ACC112 (cell line): Measurements from ENCODE around the gene TCEANC.
"Not testable (repeated sequence)": the region's sequence is repeated elsewhere in the genome, so short reads cannot be mapped to it uniquely, and the experiment has no call there.

Experiments
- H2AFZ ChIP-seq: fragments of 200-600 bp; sonication (generic); one replicate; pipeline ENCODE4 v1.6.0; 2017; ENCODE audit warnings: antibody characterized with exemption, low read length; ENCODE audit not compliant: unreplicated experiment
- H3K27ac ChIP-seq: fragments of 200-600 bp; sonication (generic); 2 replicates; pipeline ENCODE4 v1.5.1; 2014; ENCODE audit warnings: low read depth, mild to moderate bottlenecking, antibody characterized with exemption, low read length, moderate library complexity
- H3K27me3 ChIP-seq: fragments of 200-600 bp; sonication (generic); 2 replicates; pipeline ENCODE4 v1.6.1; 2014; ENCODE audit warnings: mild to moderate bottlenecking, antibody characterized with exemption, low read length, moderate library complexity, mixed read lengths; ENCODE audit not compliant: insufficient read depth
- H3K36me3 ChIP-seq: fragments of 200-600 bp; sonication (generic); 2 replicates; pipeline ENCODE4 v1.6.1; 2016; ENCODE audit warnings: mild to moderate bottlenecking, antibody characterized with exemption, low read length, moderate library complexity, mixed read lengths; ENCODE audit not compliant: insufficient read depth
- H3K4me1 ChIP-seq: fragments of 200-600 bp; sonication (generic); one replicate; pipeline ENCODE4 v1.6.1; 2016; ENCODE audit warnings: low read length, mixed read lengths; ENCODE audit not compliant: insufficient read depth, unreplicated experiment, control insufficient read depth
- H3K4me3 ChIP-seq: fragments of 200-600 bp; sonication (generic); 2 replicates; pipeline ENCODE4 v1.5.1; 2014; ENCODE audit warnings: mild to moderate bottlenecking, low read depth, low read length
- H3K79me2 ChIP-seq: fragments of 200-600 bp; sonication (generic); one replicate; pipeline ENCODE4 v1.6.0; 2016; ENCODE audit warnings: low read length; ENCODE audit not compliant: control insufficient read depth, unreplicated experiment, insufficient read depth

Gene TCEANC

DNA sequence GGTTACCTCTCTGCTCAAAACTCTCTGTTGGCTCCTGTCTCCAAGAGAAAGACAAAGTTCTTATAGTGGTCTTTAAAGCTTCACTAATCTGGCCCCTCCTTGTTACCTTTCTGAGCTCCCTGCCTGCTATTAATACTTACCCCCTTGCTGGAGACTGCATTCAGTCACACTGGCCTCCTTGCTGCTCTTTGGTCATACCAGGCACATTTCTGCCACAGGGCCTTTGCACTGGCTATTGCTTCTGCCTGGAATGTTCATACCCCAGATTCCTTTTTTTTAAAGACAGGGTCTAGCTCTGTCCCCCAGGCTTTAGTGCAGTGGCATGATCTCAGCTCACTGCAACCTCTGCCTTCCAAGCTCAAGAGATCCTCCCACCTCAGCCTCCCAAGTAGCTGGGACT lies 20.1 kb downstream of the TCEANC start:
- Histone ChIP-seq H3K27ac (no peak overlapping the region), H3K79me2 (no peaks in the 10 kb centered on the region), H3K4me3 (no peak overlapping the region), H3K27me3 (no peaks in the 10 kb centered on the region), H3K36me3 (no peaks in the 10 kb centered on the region), H3K4me1 (peaks cover 10% of the 10 kb centered on the region), H2AFZ (no peak overlapping the region)

DNA sequence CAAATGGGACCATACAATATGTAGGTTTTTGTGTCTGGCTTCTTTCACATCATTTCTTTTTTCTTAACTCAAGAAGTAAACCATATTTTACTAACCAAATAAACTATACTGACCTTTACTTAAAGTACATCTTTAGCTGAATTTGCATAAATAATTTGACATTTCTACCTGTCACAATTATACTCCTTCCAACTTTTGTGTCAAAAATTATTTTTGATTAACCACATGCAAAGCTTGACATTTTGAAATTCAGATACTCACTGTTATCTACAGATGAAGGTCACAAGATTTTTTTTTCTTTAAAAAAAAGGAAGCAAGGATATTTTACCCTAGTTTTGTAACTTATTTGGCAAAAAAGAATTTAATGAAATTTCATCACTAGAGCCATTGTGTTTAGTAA lies 23.9 kb downstream of the TCEANC start:
- Histone ChIP-seq H3K36me3 (no peaks in the 10 kb centered on the region), H3K79me2 (no peaks in the 10 kb centered on the region), H3K27ac (no peak overlapping the region), H3K4me1 (no peaks in the 10 kb centered on the region), H3K27me3 (no peaks in the 10 kb centered on the region), H2AFZ (no peak overlapping the region), H3K4me3 (no peak overlapping the region)

DNA sequence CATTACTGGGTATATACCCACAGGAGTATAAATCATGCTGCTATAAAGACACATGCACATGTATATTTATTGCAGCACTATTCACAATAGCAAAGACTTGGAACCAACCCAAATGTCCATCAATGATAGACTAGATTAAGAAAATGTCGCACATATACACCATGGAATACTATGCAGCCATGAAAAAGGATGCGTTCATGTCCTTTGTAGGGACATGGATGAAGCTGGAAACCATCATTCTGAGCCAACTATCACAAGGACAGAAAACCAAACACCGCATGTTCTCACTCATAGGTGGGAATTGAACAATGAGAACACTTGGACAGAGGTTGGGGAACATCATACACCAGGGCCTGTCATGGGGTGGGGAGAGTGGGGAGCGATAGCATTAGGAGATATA lies 26.8 kb downstream of the TCEANC start:
- H3K36me3 ChIP-seq, H3K27ac ChIP-seq, H3K27me3 ChIP-seq, H3K4me1 ChIP-seq, H3K79me2 ChIP-seq, H3K4me3 ChIP-seq, H2AFZ ChIP-seq: not testable (repeated sequence)

DNA sequence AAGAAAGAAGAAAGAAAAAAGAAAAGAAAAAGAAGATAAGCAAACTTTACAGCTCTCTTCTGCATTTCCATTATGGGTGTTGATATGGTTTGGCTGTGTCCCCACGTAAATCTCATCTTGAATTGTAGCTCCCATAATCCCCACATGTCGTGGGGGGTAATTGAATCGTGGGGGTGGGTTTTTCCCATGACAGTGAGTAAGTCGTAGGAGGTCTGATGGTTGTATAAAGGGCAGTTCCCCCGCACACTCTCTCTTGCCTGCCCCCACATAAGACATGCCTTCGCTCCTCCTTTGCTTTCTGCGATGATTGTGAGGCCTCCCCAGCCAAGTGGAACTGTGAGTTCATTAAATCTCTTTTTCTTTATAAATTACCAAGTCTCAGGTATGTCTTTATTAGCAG lies 28.7 kb downstream of the TCEANC start:
- Histone ChIP-seq H3K79me2 (no peaks in the 10 kb centered on the region), H3K27ac (no peak overlapping the region), H2AFZ (no peak overlapping the region), H3K27me3 (no peaks in the 10 kb centered on the region), H3K4me1 (peaks cover 4% of the 10 kb centered on the region), H3K4me3 (no peak overlapping the region), H3K36me3 (no peaks in the 10 kb centered on the region)

DNA sequence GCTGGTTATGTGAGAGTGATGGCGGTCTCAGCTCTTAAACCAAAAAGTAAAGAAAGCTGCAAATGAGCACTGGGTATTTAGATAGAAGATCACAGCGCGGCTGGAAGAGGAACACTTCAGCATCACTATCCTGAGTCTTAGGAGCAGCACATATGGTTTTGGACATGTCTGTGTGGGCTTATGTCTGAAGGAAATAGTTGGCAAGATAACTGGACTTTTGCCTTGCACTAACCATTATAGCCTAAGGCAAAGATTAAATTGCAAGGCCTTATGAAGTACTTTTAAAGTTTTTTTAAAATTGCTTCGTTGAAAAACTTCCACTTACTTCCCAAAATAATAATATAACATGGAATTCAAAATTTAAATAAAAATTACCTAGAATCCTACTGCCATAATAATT lies 31.4 kb downstream of the TCEANC start:
- no peak overlapping the region for H3K4me3 ChIP-seq
- H3K36me3 ChIP-seq, result no peaks in the 10 kb centered on the region

DNA sequence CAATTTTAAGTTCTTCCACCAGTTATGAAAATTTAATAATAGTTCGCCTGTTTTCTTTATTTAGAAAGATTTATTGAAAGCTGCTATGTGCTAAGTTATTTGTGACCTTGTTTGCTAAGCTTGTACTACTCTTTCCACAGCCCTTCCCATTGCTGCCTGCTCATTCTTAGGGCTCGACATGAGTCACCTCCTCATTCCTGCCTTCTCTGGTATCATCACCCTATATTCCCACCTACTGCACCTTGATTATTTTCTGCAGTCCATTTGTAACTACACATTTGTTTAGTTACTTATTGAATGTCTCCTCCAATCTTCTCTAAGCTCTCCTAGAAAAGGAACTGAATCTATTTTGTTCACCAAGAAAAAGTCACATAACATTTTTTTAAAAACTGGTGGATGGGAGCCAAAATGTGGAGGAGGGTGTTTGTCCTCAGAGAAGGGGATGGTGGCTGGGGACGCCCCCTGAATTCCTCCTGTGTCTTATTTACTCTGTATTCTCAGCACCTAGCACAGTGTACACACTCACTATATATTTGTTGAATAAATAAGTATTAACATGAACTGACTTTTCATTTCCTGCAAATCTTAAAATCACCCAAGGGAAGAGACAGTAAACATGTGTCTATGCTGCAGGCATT lies 32.3 kb downstream of the TCEANC start:
- Histone ChIP-seq H3K27ac (no peak overlapping the region), H3K4me3 (no peak overlapping the region), H3K27me3 (no peaks in the 10 kb centered on the region), H2AFZ (no peak overlapping the region), H3K36me3 (no peaks in the 10 kb centered on the region), H3K4me1 (peaks cover 5% of the 10 kb centered on the region), H3K79me2 (peaks cover 13% of the 10 kb centered on the region)

More for the DNA sequence above, 31.4 kb downstream of the TCEANC start:
- Histone ChIP-seq H3K27me3 (no peaks in the 10 kb centered on the region), H3K79me2 (peaks cover 4% of the 10 kb centered on the region), H2AFZ (no peak overlapping the region), H3K27ac (no peak overlapping the region), H3K4me1 (peaks cover 4% of the 10 kb centered on the region)

DNA sequence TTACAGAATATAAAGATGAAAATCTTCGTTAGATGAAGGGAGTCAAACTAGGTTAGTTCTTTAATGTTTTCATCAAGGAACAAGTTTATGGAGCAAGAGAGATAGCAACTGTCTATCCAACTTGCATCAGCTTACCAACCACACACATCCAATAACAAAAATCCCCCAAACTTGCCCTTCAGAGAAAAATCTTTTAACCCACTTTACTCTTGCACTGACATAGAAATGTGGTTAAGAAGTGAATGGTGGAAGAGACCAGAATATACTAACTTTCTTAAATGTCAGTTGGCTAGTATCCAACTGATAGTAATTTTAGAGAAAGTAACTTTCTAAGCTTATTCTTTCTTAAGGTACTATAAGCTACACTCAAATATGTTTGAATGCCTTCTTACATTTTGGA lies 34.3 kb downstream of the TCEANC start:
- no peak overlapping the region for H2AFZ ChIP-seq
- H3K36me3 ChIP-seq, result 0 out of 2 replicates have a peak, but pooled peaks cover 4% of the 10 kb centered on the region
- H3K4me1 ChIP-seq, result peaks cover 19% of the 10 kb centered on the region
- no peak overlapping the region for H3K4me3 ChIP-seq
- H3K27ac ChIP-seq, result no peak overlapping the region
- peaks cover 32% of the 10 kb centered on the region for H3K79me2 ChIP-seq
- H3K27me3 ChIP-seq, result no peaks in the 10 kb centered on the region

DNA sequence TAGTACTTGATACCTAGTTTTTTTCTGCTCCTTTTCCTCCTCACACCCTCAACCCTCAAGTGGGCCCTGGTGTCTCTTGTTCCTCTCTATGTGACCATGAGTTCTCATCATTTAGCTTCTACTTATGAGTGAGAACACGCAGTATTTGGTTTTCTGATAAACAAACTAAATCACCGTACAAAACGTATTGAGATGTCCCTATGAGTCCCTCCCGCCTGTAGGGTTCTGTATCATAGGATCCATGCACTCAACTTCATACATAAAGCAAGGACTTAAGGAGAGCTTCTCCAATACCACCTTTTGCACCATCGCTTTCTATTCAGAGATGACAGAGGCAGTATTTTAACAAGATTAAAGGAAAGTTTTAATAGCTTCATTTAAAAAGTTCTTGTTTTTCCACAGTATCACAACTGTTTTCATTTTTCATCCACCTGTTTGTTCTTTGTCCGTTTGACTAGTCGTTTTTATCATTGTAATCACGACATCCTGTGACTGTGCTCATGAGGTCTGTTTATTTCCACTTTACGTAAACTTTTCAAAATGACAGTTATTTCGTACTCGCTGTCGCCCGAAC lies 35.5 kb downstream of the TCEANC start:
- peak overlapping the region; percentile 55 for H2AFZ ChIP-seq
- no peaks in the 10 kb centered on the region for H3K27me3 ChIP-seq
- peaks cover 32% of the 10 kb centered on the region for H3K4me1 ChIP-seq
- peak overlapping the region; percentile 100 for H3K4me3 ChIP-seq
- 0 out of 2 replicates have a peak, but pooled peaks cover 7% of the 10 kb centered on the region for H3K36me3 ChIP-seq
- peaks cover 44% of the 10 kb centered on the region for H3K79me2 ChIP-seq
- peak overlapping the region; percentile 33; the same call in 1 of the 2 replicates for H3K27ac ChIP-seq

DNA sequence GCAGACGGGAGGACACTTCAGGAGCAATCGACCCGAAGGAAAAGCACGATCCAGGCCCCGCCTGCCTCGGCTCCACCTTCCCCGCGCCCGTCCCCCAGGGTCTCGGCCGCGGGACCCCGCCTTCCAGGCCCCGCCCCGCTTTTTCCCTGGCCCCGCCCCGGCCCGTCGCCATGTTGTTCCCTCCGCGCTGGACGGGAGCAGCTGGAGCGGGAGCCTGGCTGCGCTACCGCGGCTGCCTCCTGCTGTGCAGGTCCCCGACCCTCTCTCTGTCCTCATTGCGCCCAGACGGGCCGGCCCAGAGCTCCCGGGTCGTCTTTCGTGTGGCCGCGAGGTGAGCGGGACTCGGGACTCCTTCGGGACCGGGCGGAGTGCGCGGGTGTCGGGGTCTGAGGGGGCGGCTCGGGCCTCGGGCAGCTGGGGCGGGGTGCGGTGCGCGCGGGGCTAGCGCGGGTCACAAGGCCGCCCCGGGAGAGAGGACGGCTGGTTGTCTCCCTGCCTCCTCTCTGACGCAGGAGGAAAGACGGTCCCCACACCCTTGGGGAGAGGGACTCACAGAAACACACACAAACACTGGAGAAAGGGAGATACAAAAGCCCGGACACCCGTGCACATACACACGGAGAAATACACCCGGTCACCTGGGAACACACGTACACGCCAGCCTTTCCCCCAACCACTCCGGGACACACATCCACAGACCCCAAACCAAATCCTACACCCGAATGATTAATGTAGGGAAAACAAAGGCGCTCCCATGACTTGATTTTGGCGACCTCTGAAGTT lies 36.2 kb downstream of the TCEANC start, which contains the start of gene RAB9A:
TSS of gene RAB9A (plus strand) at position 171 of the 783 bp plus-strand sequence. CDS start 19,619 bp downstream, outside the sequence.
- Histone ChIP-seq H3K36me3 (0 out of 2 replicates have a peak, but pooled peaks cover 7% of the 10 kb centered on the region), H2AFZ (peak within 1 kb of the TSS; percentile 89), H3K27me3 (no peaks in the 10 kb centered on the region), H3K4me3 (peak within 1 kb of the TSS; percentile 100), H3K79me2 (peaks cover 51% of the 10 kb centered on the region), H3K4me1 (peaks cover 39% of the 10 kb centered on the region), H3K27ac (peak within 1 kb of the TSS; percentile 94)

DNA sequence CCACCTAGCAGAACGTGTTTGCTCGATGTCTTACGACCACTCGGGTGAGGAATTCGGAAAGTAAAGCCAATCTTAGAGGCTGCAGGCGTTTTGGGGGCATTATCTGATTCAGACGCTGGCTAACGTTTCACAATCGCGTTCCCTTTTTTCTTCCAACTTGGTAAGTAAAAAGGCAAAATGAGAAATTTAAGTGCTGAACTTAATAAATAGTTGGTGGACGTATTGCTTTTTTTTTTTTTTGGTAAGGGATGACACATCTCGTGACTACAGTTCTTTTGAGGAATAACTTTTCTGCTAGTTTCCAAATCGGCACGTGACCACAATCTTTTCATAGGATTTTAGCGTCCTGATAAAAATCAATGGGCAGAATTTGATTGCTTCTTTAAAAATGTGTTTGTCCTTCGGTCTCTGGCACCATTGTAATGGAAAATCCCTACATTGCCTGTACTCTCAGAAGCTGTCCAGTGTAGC lies 36.8 kb downstream of the TCEANC start:
- 0 out of 2 replicates have a peak, but pooled peaks cover 7% of the 10 kb centered on the region for H3K36me3 ChIP-seq
- peak overlapping the region; percentile 100 for H3K4me3 ChIP-seq
- peaks cover 57% of the 10 kb centered on the region for H3K79me2 ChIP-seq
- H3K27ac ChIP-seq, result peak overlapping the region; percentile 94
- H2AFZ ChIP-seq, result peak overlapping the region; percentile 89
- H3K4me1 ChIP-seq, result peaks cover 43% of the 10 kb centered on the region
- no peaks in the 10 kb centered on the region for H3K27me3 ChIP-seq
